H9 (cell line): ENCODE results near the gene PRRX1. TPM values are rescaled to one million over a fixed set of nuclear protein-coding genes. Genes with fewer than 3 reads are reported as not detected.

ENCODE experiments used
- DNase-seq: peaks from one replicate; pipeline ENCODE4 v3.0.0-alpha.2; 2017
- H2AFZ ChIP-seq: one replicate; pipeline ENCODE4 v1.6.1; 2013; ENCODE audit warnings: mild to moderate bottlenecking, low read length, control low read depth, moderate library complexity
- H2AK5ac ChIP-seq: 2 replicates; pipeline ENCODE4 v1.6.1; 2013; ENCODE audit warnings: low read length, control low read depth, mixed read lengths; ENCODE audit not compliant: insufficient read length
- H2BK120ac ChIP-seq: one replicate; pipeline ENCODE4 v1.6.1; 2013; ENCODE audit warnings: low read depth, mild to moderate bottlenecking, low read length, control low read depth, inconsistent platforms; ENCODE audit not compliant: poor library complexity, severe bottlenecking
- H2BK12ac ChIP-seq: 2 replicates; pipeline ENCODE4 v1.6.1; 2013; ENCODE audit warnings: low read length, control low read depth, mixed read lengths, low read depth; ENCODE audit not compliant: insufficient read length
- H2BK15ac ChIP-seq: 2 replicates; pipeline ENCODE4 v1.6.1; 2013; ENCODE audit warnings: low read depth, low read length, control low read depth
- H2BK20ac ChIP-seq: one replicate; pipeline ENCODE4 v1.6.1; 2013; ENCODE audit warnings: low read depth, mild to moderate bottlenecking, low read length, control low read depth, inconsistent platforms; ENCODE audit not compliant: poor library complexity, severe bottlenecking
- H2BK5ac ChIP-seq: 2 replicates; pipeline ENCODE4 v1.6.1; 2013; ENCODE audit warnings: low read length, control low read depth, mixed read lengths; ENCODE audit not compliant: insufficient read length
- H3K14ac ChIP-seq: 2 replicates; pipeline ENCODE4 v1.6.1; 2013; ENCODE audit warnings: low read length, control low read depth; ENCODE audit not compliant: insufficient read depth
- H3K18ac ChIP-seq: 2 replicates; pipeline ENCODE4 v1.6.1; 2013; ENCODE audit warnings: low read depth, mild to moderate bottlenecking, mixed read lengths, low read length, control low read depth; ENCODE audit not compliant: insufficient read length
- H3K23ac ChIP-seq: 2 replicates; pipeline ENCODE4 v1.6.1; 2013; ENCODE audit warnings: low read length, control low read depth, mixed read lengths, low read depth; ENCODE audit not compliant: insufficient read length
- H3K23me2 ChIP-seq: 2 replicates; pipeline ENCODE4 v1.6.1; 2013; ENCODE audit warnings: low read depth, mild to moderate bottlenecking, mixed read lengths, low read length, control low read depth; ENCODE audit not compliant: insufficient read length, poor library complexity, severe bottlenecking
- H3K27ac ChIP-seq: 2 replicates; pipeline ENCODE4 v1.5.1; 2013; ENCODE audit warnings: low read length, control low read depth, mixed read lengths, low read depth; ENCODE audit not compliant: insufficient read length
- H3K27me3 ChIP-seq: 2 replicates; pipeline ENCODE4 v1.6.1; 2013; ENCODE audit warnings: low read length, control low read depth, inconsistent platforms; ENCODE audit not compliant: insufficient read depth
- H3K4ac ChIP-seq: 2 replicates; pipeline ENCODE4 v1.6.1; 2013; ENCODE audit warnings: low read depth, mild to moderate bottlenecking, control low read depth, inconsistent platforms, low read length, moderate library complexity
- H3K4me1 ChIP-seq: 2 replicates; pipeline ENCODE4 v1.6.1; 2013; ENCODE audit warnings: low read length, control low read depth, inconsistent platforms; ENCODE audit not compliant: insufficient read depth
- H3K4me2 ChIP-seq: 2 replicates; pipeline ENCODE4 v1.6.1; 2013; ENCODE audit warnings: low read length, control low read depth, mixed read lengths; ENCODE audit not compliant: insufficient read length, insufficient read depth
- H3K56ac ChIP-seq: 2 replicates; pipeline ENCODE4 v1.6.1; 2013; ENCODE audit warnings: low read depth, mild to moderate bottlenecking, mixed read lengths, low read length, control low read depth; ENCODE audit not compliant: insufficient read length
- H3K79me1 ChIP-seq: 2 replicates; pipeline ENCODE4 v1.6.1; 2013; ENCODE audit warnings: low read depth, mild to moderate bottlenecking, moderate library complexity, low read length, control low read depth, inconsistent platforms; ENCODE audit not compliant: insufficient read depth, poor library complexity, severe bottlenecking
- H3K79me2 ChIP-seq: 2 replicates; pipeline ENCODE4 v1.6.1; 2013; ENCODE audit warnings: low read length, control low read depth, inconsistent platforms; ENCODE audit not compliant: insufficient read depth
- H3K9ac ChIP-seq: 2 replicates; pipeline ENCODE4 v1.6.1; 2013; ENCODE audit warnings: low read length, control low read depth, mixed read lengths; ENCODE audit not compliant: insufficient read length; ENCODE audit errors: extremely low read depth
- H3K9me3 ChIP-seq: one replicate; pipeline ENCODE4 v1.6.1; 2013; ENCODE audit warnings: low read depth, low read length, inconsistent platforms; ENCODE audit not compliant: control insufficient read depth
- H3T11ph ChIP-seq: one replicate; pipeline ENCODE4 v1.6.1; 2013; ENCODE audit warnings: mild to moderate bottlenecking, low read length, control low read depth, inconsistent platforms
- H4K20me1 ChIP-seq: one replicate; pipeline ENCODE4 v1.6.1; 2013; ENCODE audit not compliant: control insufficient read depth, insufficient read length, insufficient read depth
- H4K5ac ChIP-seq: 2 replicates; pipeline ENCODE4 v1.6.1; 2013; ENCODE audit warnings: low read depth, mild to moderate bottlenecking, mixed read lengths, low read length, control low read depth; ENCODE audit not compliant: insufficient read length
- H4K8ac ChIP-seq: replicated peaks from 2 replicates; pipeline ENCODE4 v1.6.1; 2013; ENCODE audit warnings: low read length, control low read depth, mixed read lengths, low read depth; ENCODE audit not compliant: insufficient read length
- H4K91ac ChIP-seq: 2 replicates; pipeline ENCODE4 v1.6.1; 2013; ENCODE audit warnings: low read depth, mild to moderate bottlenecking, moderate library complexity, mixed read lengths, low read length, control low read depth; ENCODE audit not compliant: insufficient read length
- H3K27ac Mint-ChIP-seq, 3 experiments: 2 replicates in 2 of 3; 3 replicates in 1 of 3; pipeline ENCODE4 v1.8.0; 2020 to 2021; ENCODE audit warnings: mixed read lengths in 3 of 3, mild to moderate bottlenecking in 1 of 3, moderate library complexity in 1 of 3
- H3K27me3 Mint-ChIP-seq: 2 replicates; pipeline ENCODE4 v1.8.0; 2021; ENCODE audit warnings: low read depth, mild to moderate bottlenecking, moderate library complexity, mixed read lengths
- H3K36me3 Mint-ChIP-seq, 3 experiments: 2 replicates in 2 of 3; 3 replicates in 1 of 3; pipeline ENCODE4 v1.8.0; 2020 to 2021; ENCODE audit warnings: low read depth in 3 of 3, mixed read lengths in 3 of 3; ENCODE audit not compliant: insufficient read depth in 1 of 3
- H3K4me1 Mint-ChIP-seq, 2 experiments: 2 replicates each; pipeline ENCODE4 v1.8.0; 2020; ENCODE audit warnings: mixed read lengths in 2 of 2
- H3K4me3 Mint-ChIP-seq, 2 experiments: 2 replicates in 1 of 2; 3 replicates in 1 of 2; pipeline ENCODE4 v1.8.0; 2020 to 2021; ENCODE audit warnings: mild to moderate bottlenecking in 2 of 2, mixed read lengths in 2 of 2, moderate library complexity in 1 of 2
- H3K9me3 Mint-ChIP-seq, 2 experiments: 2 replicates in 1 of 2; 3 replicates in 1 of 2; pipeline ENCODE4 v1.8.0; 2020; ENCODE audit warnings: mild to moderate bottlenecking in 2 of 2, mixed read lengths in 2 of 2, moderate library complexity in 1 of 2
- WGBS: extraction: QIAGEN DNeasy Blood & Tissue Kit; methylation state at CpG from one replicate; pipeline ENCODE4 v1.1.7; 2013; ENCODE audit warnings: missing lambda C conversion rate, low lambda C conversion rate, mixed read lengths; ENCODE audit not compliant: insufficient read length; ENCODE audit errors: extremely low coverage; 5-methylcytosine and 5-hydroxymethylcytosine counted together
- total RNA-seq: library from RNA; stranded (reverse); gene quantifications from 2 replicates; pipeline ENCODE4 v1.2.1, GENCODE V29; 2021
- TF ChIP-seq, protein P1 (sequence below): fragments of 200-600 bp; sonication (generic); conservative IDR thresholded peaks from 3 replicates; pipeline ENCODE4 v1.8.0; 2021; ENCODE audit warnings: antibody characterized with exemption, mild to moderate bottlenecking

The PRRX1 gene
- total RNA-seq, 1 experiment from 2014 or later, result not detected

DNA sequence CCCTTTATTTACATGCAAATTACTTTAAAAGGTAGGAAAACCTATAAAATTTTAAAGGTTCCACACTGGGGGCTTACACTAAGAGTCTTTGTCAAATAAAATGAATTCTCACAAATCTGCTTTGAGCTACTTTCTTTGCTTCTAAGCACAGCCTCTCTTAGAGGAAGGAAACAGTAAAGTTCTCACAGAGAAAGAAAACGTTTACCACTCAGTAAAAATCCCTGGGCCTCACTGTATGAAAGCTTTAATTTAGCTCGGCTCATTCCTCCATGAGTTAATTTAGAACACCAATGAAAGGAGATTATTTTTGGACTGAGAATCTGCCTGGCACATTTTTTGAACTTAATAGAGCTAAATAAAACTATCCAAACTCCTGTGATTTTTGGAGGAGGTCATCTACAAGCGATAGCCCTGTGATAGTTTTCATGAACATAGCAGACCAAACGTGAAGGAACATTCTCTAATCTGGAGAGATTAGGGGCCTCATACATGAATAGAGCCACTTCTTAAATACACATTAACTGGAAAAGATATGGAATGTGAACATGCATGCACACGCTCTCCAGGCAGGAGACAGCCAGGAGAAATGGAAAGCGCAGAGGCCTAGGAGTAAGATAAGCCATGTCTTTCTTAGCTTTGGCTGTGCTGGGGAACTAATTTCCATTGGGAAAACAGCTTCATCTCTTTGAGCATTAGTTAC lies 32.8 kb downstream of the PRRX1 start:
- Histone ChIP-seq H3K9me3 (no peaks in the 10 kb centered on the region), H3K79me2 (no peaks in the 10 kb centered on the region), H3K4me2 (no peak overlapping the region), H3K18ac (no peak overlapping the region), H3T11ph (no peak overlapping the region), H3K23ac (no peak overlapping the region), H2AK5ac (no peak overlapping the region), H3K27ac (no peak overlapping the region), H2BK120ac (no peak overlapping the region), H3K4ac (no peak overlapping the region), H4K91ac (no peak overlapping the region), H3K23me2 (no peaks in the 10 kb centered on the region), H3K27me3 (no peaks in the 10 kb centered on the region), H3K56ac (no peak overlapping the region), H2BK5ac (no peak overlapping the region), H2BK20ac (no peak overlapping the region), H2BK12ac (no peak overlapping the region), H3K4me1 (no peaks in the 10 kb centered on the region), H2AFZ (no peak overlapping the region), H4K5ac (no peak overlapping the region), H2BK15ac (no peak overlapping the region), H4K20me1 (no peaks in the 10 kb centered on the region), H3K9ac (no peak overlapping the region), H3K79me1 (no peaks in the 10 kb centered on the region), H3K14ac (no peak overlapping the region), H4K8ac (no peak overlapping the region)
- DNase-seq, result no peak
- no peak overlapping the region for H3K4me3 Mint-ChIP-seq
- no CpG with 5 or more reads among the region's 6 CpGs for WGBS
- H3K27ac Mint-ChIP-seq, result no peak overlapping the region
- no peaks in the 10 kb centered on the region for H3K9me3 Mint-ChIP-seq
- no peaks in the 10 kb centered on the region for H3K4me1 Mint-ChIP-seq
- H3K36me3 Mint-ChIP-seq, result no peaks in the 10 kb centered on the region
- H3K27me3 Mint-ChIP-seq, result no peaks in the 10 kb centered on the region
- TF ChIP-seq, protein P1, sequence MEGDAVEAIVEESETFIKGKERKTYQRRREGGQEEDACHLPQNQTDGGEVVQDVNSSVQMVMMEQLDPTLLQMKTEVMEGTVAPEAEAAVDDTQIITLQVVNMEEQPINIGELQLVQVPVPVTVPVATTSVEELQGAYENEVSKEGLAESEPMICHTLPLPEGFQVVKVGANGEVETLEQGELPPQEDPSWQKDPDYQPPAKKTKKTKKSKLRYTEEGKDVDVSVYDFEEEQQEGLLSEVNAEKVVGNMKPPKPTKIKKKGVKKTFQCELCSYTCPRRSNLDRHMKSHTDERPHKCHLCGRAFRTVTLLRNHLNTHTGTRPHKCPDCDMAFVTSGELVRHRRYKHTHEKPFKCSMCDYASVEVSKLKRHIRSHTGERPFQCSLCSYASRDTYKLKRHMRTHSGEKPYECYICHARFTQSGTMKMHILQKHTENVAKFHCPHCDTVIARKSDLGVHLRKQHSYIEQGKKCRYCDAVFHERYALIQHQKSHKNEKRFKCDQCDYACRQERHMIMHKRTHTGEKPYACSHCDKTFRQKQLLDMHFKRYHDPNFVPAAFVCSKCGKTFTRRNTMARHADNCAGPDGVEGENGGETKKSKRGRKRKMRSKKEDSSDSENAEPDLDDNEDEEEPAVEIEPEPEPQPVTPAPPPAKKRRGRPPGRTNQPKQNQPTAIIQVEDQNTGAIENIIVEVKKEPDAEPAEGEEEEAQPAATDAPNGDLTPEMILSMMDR, result no peak
